ENCODE data around the gene TFG. TPM values are rescaled to one million over a fixed set of nuclear protein-coding genes. Genes with fewer than 3 reads are reported as not detected.

The TFG gene
- total RNA-seq, 1 experiment from 2014 or later: 139 TPM

- TF ChIP-seq, protein P1, sequence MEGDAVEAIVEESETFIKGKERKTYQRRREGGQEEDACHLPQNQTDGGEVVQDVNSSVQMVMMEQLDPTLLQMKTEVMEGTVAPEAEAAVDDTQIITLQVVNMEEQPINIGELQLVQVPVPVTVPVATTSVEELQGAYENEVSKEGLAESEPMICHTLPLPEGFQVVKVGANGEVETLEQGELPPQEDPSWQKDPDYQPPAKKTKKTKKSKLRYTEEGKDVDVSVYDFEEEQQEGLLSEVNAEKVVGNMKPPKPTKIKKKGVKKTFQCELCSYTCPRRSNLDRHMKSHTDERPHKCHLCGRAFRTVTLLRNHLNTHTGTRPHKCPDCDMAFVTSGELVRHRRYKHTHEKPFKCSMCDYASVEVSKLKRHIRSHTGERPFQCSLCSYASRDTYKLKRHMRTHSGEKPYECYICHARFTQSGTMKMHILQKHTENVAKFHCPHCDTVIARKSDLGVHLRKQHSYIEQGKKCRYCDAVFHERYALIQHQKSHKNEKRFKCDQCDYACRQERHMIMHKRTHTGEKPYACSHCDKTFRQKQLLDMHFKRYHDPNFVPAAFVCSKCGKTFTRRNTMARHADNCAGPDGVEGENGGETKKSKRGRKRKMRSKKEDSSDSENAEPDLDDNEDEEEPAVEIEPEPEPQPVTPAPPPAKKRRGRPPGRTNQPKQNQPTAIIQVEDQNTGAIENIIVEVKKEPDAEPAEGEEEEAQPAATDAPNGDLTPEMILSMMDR (IDR thresholded peaks at IDR 0.05; ENCODE audit: unreplicated experiment): no peak
- Mint-ChIP-seq H3K27ac (ENCODE audit: unreplicated experiment) (no peak overlapping the region), H3K36me3 (ENCODE audit: insufficient read depth, unreplicated experiment) (peaks cover 66% of the 10 kb centered on the region), H3K4me1 (ENCODE audit: low read depth, unreplicated experiment) (peaks cover 29% of the 10 kb centered on the region), H3K9me3 (ENCODE audit: low read depth, unreplicated experiment) (no peaks in the 10 kb centered on the region), H3K27me3 (ENCODE audit: unreplicated experiment) (no peaks in the 10 kb centered on the region), H3K4me3 (ENCODE audit: low read depth, unreplicated experiment) (no peak overlapping the region)
- BruUV-seq (replicated peaks): no TSS peak
- intact Hi-C loops (cut with micrococcal nuclease; ENCODE audit: unreplicated experiment): no loop called here
- no peak for DNase-seq
- CTCF ChIA-PET: no interaction called here
Measured at GRCh38 chr3:100719136-100719535, 9.8 kb downstream of the TFG start.

DNA sequence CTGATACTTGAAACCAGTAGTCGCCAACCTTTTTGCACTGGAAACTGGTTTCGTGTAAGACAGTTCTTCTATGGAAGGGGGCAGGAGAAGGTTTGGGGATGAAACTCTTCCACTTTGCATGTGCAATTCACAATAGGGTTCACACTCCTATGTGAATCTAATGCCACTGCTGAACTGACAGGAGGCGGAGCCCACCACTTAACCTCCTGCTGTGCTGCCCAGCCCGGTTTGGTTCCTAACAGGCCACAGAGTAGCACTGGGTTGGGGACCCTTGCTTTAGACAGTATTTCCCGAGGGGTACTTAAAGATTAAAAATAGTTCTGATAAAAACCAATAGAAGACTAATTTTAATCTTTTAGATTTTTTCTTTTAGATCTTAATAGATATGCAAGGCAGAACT, 11.1 kb downstream of the TFG start:
- CTCF ChIA-PET: no interaction called here
- BruUV-seq (replicated peaks): no TSS peak
- Mint-ChIP-seq H3K9me3 (ENCODE audit: low read depth, unreplicated experiment) (no peaks in the 10 kb centered on the region), H3K27me3 (ENCODE audit: unreplicated experiment) (no peaks in the 10 kb centered on the region), H3K4me3 (ENCODE audit: low read depth, unreplicated experiment) (no peak overlapping the region), H3K27ac (ENCODE audit: unreplicated experiment) (no peak overlapping the region), H3K36me3 (ENCODE audit: insufficient read depth, unreplicated experiment) (peaks cover 56% of the 10 kb centered on the region), H3K4me1 (ENCODE audit: low read depth, unreplicated experiment) (peaks cover 21% of the 10 kb centered on the region)
- TF ChIP-seq, protein P1 (IDR thresholded peaks at IDR 0.05; ENCODE audit: unreplicated experiment): no peak
- no peak for DNase-seq
- intact Hi-C loops (cut with micrococcal nuclease; ENCODE audit: unreplicated experiment): no loop called here

GRCh38 chr3:100725935-100726513, 16.7 kb downstream of the TFG start:
- intact Hi-C loops (cut with micrococcal nuclease; ENCODE audit: unreplicated experiment): no loop called here
- Mint-ChIP-seq H3K4me1 (ENCODE audit: low read depth, unreplicated experiment) (no peaks in the 10 kb centered on the region), H3K4me3 (ENCODE audit: low read depth, unreplicated experiment) (no peak overlapping the region), H3K27me3 (ENCODE audit: unreplicated experiment) (no peaks in the 10 kb centered on the region), H3K36me3 (ENCODE audit: insufficient read depth, unreplicated experiment) (peaks cover 39% of the 10 kb centered on the region), H3K27ac (ENCODE audit: unreplicated experiment) (no peak overlapping the region), H3K9me3 (ENCODE audit: low read depth, unreplicated experiment) (no peaks in the 10 kb centered on the region)
- CTCF ChIA-PET: interaction anchor here (0.6 kb wide), 1 partner anchor 150 kb away, joined by 3 read pairs; no protein-coding TSS in a partner anchor
- BruUV-seq (replicated peaks): no TSS peak
- TF ChIP-seq, protein P1 (IDR thresholded peaks at IDR 0.05; ENCODE audit: unreplicated experiment): no peak
- DNase-seq: no peak

- Mint-ChIP-seq H3K27ac (ENCODE audit: unreplicated experiment) (no peak overlapping the region), H3K9me3 (ENCODE audit: low read depth, unreplicated experiment) (no peaks in the 10 kb centered on the region), H3K4me3 (ENCODE audit: low read depth, unreplicated experiment) (no peak overlapping the region), H3K36me3 (ENCODE audit: insufficient read depth, unreplicated experiment) (peaks cover 35% of the 10 kb centered on the region), H3K4me1 (ENCODE audit: low read depth, unreplicated experiment) (no peaks in the 10 kb centered on the region), H3K27me3 (ENCODE audit: unreplicated experiment) (no peaks in the 10 kb centered on the region)
- intact Hi-C loops (cut with micrococcal nuclease; ENCODE audit: unreplicated experiment): no loop called here
- no TSS peak for BruUV-seq (replicated peaks)
- no peak for DNase-seq
- TF ChIP-seq, protein P1 (IDR thresholded peaks at IDR 0.05; ENCODE audit: unreplicated experiment): no peak
- CTCF ChIA-PET: no interaction called here
Measured at GRCh38 chr3:100726706-100727105, 17.4 kb downstream of the TFG start.

All from Calu3 (cell line).